ENCODE results near the gene IFT52.
"Not testable (repeated sequence)": the region's sequence is repeated elsewhere in the genome, so short reads cannot be mapped to it uniquely, and the experiment has no call there.

The IFT52 gene

GRCh38 chr20:43653966-43654365, 63.2 kb downstream of the IFT52 start:
- no peak for DNase-seq

- not testable (repeated sequence) for DNase-seq
Measured at GRCh38 chr20:43655176-43655575, 64.4 kb downstream of the IFT52 start.

DNA sequence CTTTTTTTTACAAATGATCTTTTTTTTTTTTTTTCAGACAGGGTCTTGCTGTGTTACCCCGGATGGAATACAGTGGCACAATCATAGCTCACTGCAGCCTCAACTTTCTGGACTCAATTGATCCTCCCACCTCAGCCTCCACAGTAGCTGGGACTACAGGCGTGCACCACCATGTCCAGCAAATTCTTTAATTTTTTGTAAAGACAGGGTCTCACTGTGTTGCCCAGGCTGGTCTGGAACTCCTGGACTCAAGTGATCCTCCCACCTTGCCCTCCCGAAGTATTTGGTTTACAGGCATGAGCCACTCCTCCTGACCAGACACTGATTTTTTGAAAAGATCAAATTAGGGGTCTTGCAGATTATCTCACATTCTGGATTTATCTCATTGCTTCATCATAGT, 65.2 kb downstream of the IFT52 start:
- DNase-seq = no peak

- no peak for DNase-seq
Measured at GRCh38 chr20:43658069-43658722, 67.5 kb downstream of the IFT52 start.

DNA sequence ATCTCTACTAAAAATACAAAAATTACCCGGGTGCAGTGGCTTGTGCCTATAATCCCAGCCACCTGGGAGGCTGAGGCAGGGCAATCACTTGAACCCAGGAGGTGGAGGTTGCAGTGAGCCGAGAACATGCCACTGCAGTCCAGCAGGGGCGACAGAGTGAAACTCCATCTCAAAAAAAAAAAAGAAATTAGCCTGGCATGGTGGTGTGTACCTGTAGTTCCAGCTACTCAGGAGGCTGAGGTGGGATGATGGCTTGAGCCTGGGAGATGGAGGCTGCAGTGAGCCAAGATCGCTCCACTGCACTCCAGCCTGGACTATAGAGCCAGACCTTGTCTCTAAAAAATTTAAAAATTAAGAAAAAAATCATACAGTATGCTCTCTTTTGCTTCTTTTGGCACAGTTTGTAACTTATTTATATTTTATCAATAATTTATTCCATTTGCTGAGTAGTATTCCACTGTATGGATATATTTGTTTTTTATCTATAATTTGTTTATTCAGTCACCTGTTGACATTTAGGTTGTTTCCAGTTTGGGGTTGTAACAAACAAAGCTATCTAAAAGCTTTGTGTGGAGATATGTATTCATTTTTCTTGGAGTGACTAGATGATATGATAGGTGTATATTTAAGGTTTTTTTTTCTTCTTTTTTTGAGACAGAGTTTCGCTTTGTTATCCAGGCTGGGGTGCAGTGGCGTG, 68.1 kb downstream of the IFT52 start:
- no peak for DNase-seq

DNA sequence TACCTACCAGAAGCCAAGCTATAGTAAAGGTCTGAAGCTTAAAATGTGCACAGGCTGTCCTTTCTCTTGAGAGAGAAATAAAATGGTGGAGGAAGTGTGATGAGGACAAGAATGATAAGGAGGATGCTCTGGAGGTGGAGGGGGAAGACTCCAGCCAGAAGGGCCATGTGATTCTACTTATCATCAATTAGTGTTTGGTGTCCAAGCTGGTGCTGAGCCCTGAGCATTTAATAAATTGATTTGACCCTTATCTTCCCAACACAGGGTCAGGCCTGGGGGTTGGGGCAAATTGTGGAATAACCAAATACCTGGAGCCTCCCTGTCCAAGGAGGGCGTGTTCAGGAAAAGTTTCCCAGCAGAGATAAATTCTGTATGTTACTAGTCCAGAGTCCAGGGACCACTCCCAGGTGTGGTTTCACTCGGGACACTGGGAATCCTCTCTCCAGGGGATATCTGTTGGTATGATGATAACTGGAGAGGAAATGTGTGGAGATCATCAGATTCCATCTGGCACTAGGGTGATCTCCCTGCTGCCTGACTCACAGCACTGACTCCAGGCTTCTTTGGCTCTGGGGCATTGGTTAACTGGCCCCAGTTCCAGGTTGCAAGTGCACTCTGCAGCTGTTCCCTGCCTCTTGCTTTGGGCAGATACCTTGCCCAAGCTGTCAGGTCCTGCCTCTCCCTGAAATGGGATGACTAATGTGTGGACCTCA, 72.4 kb downstream of the IFT52 start:
- DNase-seq = no peak

- no peak for DNase-seq
Measured at GRCh38 chr20:43665466-43666176, 74.9 kb downstream of the IFT52 start.

DNA sequence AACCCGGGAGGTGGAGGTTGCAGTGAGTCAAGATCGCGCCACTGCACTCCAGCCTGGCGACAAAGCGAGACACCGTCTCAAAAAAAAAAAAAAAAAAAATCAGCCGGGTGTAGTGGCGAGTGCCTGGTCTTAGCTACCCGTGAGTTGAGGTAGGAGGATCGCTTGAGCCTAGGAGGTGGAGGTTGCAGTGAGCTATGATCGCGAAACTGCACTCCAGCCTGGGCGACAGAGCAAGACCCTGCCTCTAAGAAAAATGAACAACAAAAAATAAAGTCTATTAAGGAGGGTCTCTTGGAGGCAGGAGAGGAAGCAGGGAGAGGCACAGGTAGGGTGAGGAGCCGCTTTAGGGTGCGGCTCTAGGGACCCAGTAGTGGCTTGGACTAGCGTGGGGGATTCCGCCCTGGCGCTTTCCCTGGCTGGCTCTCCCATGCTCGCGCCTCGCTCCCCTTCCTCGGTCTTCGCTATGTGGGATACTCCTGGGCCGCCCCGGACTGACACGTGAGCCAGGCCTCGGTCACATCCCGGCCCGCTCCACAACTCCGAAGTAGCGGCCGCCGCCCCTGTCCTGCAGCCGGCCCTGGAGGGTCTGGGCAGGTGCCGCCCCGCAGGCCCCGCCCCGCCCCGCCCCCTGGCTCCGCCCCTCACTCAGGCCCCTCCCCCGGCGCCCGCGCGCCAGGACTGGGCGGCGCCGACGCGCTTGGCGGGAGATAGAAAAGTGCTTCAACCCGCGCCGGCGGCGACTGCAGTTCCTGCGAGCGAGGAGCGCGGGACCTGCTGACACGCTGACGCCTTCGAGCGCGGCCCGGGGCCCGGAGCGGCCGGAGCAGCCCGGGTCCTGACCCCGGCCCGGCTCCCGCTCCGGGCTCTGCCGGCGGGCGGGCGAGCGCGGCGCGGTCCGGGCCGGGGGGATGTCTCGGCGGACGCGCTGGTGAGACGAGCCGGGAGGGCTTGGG, 75.9 kb downstream of the IFT52 start, which contains the start of gene MYBL2:
TSS of gene MYBL2 (plus strand) at position 739 of the 953 bp plus-strand sequence. CDS start at position 909, 170 bp downstream.
- no peak for DNase-seq

GRCh38 chr20:43667341-43668132, 76.8 kb downstream of the IFT52 start:
- DNase-seq = no peak

DNA sequence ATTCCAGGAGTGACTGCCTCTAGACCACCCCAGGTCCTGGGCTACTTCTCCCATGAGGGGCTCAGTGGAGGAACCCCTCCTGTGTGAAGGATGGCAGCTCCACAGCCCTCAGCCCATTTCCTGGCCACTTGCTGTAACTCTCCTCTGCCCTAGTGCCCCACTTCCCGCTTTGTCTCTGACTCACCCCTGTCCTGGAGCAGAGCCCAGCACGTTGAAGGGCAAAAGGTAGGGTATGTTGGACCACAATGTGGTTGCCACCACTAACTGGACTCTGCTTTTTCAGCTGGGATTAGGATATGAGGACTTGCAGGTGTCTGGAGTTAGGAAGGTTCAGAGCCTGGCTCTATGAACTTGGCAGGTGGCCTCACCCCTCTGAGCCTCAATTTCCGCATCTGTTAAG, 78.6 kb downstream of the IFT52 start:
- no peak for DNase-seq

- DNase-seq = no peak
Measured at GRCh38 chr20:43670423-43670822, 79.7 kb downstream of the IFT52 start.

GRCh38 chr20:43676368-43676767, 85.6 kb downstream of the IFT52 start:
- no peak for DNase-seq

- no peak for DNase-seq
Measured at GRCh38 chr20:43680981-43681380, 90.2 kb downstream of the IFT52 start.

DNA sequence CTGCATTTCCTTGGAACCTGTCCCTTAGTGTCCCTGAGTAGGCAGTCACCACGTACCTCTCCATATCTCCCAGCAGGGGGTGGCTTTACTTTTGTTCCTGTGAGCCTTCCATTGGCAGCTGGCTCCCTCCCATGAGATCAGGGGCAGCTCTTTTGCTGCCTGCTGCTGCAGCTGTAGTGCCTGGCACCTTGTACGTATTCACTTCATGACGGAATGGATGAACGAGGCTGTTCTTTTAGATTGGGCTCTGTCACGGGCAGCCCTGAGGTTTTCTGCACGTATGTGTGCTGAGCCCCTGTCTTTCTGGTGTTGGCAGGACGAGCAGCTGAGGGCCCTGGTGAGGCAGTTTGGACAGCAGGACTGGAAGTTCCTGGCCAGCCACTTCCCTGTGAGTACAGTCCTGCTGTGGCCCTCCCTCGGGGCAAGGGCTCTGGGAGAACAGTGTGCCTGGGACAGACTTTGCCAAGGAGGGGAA, 90.8 kb downstream of the IFT52 start:
- peak; percentile 52 for DNase-seq

GRCh38 chr20:43681991-43682410, 91.3 kb downstream of the IFT52 start:
- no peak for DNase-seq

DNA sequence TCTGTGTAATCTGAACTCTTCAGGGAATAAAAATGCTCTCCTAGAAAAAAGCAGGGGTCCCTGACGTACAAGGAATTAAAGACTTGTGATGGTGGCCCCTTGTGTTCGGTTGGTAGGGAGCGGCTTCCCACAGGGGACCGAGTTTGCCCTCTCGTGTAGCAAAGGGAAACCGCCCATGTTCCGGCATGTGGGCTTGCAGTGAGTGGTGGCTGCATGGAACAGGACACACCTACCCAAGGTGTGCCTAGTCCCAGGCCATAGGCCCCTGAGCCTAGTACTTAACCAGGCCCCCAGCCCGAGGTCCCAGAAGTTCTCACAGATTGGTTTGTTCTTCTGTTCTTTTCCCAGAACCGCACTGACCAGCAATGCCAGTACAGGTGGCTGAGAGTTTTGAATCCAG, 91.7 kb downstream of the IFT52 start:
- DNase-seq = no peak

DNA sequence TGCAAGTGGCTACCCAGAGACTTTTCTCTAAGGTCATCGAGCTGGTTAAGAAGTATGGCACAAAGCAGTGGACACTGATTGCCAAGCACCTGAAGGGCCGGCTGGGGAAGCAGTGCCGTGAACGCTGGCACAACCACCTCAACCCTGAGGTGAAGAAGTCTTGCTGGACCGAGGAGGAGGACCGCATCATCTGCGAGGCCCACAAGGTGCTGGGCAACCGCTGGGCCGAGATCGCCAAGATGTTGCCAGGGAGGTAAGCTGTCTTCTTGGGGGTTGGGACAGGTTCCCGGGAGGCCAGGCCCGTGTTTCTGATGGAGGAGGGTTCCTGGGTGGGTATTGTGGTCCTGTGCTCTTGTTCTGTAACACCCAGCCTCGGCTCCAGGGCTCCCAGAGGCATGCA, 96.1 kb downstream of the IFT52 start:
- no peak for DNase-seq

DNA sequence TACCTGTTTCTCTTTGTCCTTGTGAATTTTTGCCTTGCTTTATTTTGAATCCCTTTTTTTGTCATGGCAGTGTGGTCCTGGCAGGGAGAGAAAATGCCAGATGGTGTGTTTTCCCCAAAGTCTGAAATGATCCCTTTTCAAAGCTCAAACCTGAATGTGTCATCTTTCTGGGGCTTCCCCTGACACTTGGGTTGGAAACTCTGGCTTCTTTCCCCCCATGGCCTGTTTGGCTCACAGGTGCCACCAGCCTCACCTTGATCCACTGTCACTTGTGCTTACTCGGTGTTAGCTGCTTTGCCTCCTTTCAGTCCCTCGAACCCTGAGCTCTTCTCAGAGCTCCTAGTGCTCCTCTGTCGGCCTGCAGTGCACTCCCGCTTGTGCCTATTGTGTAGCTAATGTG, 98.4 kb downstream of the IFT52 start:
- no peak for DNase-seq

DNA sequence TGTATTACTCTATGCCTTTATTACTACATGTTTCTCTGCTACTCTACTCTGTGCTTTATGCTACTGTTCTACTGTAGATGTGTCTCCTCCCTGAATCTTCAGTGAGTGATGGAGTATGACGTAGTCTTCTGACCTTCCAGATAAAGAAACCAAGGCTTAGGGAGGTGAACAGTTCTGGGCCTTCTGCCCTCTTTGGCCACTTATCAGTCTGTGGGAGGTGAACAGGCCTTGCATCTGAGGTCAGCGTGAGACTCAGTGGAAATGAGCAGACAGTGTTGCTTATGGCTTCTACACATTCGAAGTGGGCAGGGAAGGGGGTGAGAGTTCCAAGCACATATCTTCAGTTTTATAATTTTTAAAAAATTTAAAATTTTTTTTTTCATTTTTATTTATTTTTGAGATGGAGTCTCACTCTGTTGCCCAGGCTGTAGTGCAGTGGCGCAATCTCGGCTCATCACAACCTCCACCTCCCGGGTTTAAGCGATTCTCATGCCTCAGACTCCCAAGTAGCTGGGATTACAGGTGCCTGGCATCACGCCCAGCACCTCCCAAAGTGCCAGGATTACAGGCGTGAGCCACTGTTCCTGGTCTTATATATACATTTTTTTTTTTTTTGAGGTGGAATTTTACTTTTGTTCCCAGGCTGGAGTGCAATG, 100.3 kb downstream of the IFT52 start:
- no peak for DNase-seq

GRCh38 chr20:43691928-43692524, 101.3 kb downstream of the IFT52 start:
- DNase-seq = no peak
